ENCODE data around the gene ZMYND8. TPM values are rescaled to one million over a fixed set of nuclear protein-coding genes. Genes with fewer than 3 reads are reported as not detected.

Gene ZMYND8
- total RNA-seq, 1 experiment from 2014 or later: 22.8 TPM

DNA sequence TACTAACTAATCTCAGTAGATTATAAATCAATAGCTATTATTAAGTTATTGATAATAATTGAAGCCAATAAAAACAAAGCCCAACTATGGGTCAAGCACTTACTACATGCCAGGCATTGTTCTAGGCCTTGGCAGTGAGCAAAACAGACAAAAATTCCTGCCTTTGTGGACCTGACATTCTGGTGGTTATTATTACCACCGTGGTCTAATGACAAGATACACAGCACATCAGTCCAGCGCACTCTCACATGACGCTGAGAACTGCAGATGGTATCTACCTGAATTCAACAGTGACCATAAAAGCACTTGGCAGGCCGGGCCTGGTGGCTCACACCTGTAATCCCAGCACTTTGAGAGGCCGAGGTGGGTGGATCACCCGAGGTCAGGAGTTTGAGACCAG, 121.4 kb downstream of the ZMYND8 start:
- in situ Hi-C loops (cut with HindIII; ENCODE audit: low pct_unique_long_range_greater_than_20kb, low sequenced_read_pairs): no loop called here
- no peak for DNase-seq (ENCODE audit: low read depth, low spot score)

DNA sequence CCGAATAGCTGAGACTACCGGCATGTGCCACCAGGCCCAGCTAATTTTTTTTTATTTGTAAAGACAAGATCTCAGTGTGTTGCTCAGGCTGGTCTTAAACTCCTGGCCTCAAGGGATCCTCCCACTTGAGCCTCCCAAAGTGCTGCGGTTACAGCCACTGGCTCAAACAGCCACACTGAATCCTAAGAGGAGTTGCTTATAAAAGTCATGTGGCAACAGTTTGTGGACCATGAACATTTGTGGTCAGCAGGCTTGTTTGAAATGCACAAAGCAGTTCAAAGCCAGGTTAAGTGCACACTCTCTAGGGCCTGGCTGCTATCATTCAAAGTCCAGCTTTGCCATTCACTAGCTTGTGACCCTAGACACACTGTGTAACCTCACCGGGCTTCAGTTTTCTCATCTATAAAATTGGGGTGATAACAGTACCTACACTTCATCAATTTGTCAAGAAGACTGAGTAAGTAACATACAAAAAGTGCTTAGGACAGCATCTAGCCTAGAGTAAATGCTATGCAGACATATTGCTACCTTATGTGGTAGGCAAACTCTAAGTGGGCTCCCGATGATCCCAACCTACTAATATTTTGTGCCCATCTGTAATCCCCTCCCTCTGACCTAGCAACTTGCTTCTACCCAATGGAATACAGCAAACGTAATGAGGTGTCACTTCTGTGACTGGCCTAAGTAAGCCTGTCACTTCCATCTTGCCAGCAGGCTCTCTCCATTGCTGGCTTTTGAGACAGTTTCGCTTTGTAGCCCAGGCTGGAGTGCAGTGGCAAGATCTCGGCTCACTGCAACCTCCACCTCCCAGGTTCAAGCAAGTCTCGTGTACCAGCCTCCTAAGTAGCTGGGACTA, 122.9 kb downstream of the ZMYND8 start:
- DNase-seq (ENCODE audit: low read depth, low spot score): peak; percentile 34
- in situ Hi-C loops (cut with HindIII; ENCODE audit: low pct_unique_long_range_greater_than_20kb, low sequenced_read_pairs): no loop called here

DNA sequence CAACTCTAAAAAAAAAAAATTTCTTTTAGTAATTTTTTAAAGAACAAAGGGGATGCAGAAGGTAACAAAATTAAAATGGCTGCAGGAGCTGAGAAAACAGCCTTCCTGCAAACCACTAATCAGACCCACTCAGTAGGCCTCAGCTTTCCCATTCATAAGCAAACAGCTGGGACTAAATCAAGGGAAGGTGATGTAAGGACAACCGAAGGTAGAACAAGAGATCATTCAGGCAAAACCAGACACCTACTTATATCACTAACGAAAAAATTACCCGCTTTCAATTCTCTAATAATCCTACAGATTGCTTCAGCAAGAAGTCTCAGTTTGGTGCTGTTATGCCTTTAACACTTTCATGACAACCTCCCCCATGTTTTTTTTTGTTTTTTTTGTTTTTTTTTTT, 124.0 kb downstream of the ZMYND8 start:
- in situ Hi-C loops (cut with HindIII; ENCODE audit: low pct_unique_long_range_greater_than_20kb, low sequenced_read_pairs): no loop called here
- no peak for DNase-seq (ENCODE audit: low read depth, low spot score)

DNA sequence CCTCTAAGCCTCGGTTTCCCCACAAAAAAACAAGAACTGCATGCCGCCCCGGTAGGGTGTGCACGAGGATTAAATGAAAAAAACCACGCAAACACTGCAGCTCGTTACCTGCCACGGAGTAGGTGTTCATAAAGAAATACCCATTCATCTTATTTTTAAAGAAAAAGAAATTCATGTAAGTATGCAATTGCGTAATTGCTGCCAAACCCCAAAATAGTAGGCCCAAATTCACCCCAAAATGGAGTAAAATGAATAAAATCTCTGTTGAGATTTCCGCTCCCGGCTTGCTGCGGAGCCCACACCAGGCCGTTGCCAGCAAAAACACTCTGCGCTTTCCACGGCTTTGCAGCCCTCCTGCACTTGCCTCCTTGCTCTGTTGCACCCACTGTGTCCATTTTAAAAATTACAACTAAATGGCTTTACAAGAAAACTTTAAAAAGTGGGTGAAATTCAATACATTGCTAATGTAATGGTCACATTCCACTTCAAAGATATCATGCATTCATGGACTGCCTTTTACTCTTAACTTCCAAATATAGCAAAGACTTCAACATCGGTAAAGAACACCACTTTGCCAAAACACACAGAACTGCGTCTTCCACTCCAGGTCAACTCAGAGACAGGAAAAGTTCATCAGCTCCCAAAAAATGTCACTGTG, 125.0 kb downstream of the ZMYND8 start:
- no peak for DNase-seq (ENCODE audit: low read depth, low spot score)
- in situ Hi-C loops (cut with HindIII; ENCODE audit: low pct_unique_long_range_greater_than_20kb, low sequenced_read_pairs): no loop called here

DNA sequence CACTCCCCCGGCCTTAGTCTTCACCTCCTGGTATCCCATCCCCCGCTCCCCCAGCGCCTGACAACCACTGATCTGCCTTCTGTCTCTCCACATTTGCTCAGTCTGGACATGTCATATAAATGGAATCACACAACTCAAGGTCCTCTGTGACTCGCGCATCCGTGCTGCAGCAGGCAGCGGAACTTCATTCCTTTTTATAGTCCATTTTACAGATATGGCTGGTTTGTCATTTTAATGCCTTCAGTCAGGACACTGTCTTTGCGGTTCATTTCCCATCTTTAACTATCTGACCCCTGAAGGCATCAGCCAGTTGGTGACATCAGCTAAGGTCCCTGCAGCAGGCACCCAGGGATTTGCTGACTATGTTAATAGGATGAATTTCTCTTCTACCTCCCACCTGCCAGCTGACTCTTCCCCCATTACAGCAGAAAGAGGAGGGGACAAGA, 125.7 kb downstream of the ZMYND8 start:
- no peak for DNase-seq (ENCODE audit: low read depth, low spot score)
- in situ Hi-C loops (cut with HindIII; ENCODE audit: low pct_unique_long_range_greater_than_20kb, low sequenced_read_pairs): no loop called here

DNA sequence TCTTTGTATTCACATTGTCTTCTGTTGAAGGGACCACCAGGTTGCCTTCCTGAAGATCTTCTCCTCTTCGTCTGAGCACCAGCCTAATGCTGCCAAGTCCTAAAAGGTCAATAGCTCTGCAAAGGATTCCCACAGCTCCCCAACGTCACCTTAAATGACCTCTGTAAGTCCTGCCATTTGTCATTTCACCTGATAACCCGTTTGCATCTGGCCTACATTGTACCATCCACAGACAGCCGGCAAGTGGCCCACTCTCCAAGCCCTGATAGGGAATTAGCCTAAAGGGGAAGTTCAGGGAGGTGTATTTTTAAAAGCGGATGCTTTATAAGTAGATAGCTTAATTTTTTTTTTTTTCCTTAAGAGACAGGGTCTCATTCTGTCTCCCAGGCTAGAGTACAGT, 127.8 kb downstream of the ZMYND8 start:
- DNase-seq (ENCODE audit: low read depth, low spot score): no peak
- in situ Hi-C loops (cut with HindIII; ENCODE audit: low pct_unique_long_range_greater_than_20kb, low sequenced_read_pairs): no loop called here

DNA sequence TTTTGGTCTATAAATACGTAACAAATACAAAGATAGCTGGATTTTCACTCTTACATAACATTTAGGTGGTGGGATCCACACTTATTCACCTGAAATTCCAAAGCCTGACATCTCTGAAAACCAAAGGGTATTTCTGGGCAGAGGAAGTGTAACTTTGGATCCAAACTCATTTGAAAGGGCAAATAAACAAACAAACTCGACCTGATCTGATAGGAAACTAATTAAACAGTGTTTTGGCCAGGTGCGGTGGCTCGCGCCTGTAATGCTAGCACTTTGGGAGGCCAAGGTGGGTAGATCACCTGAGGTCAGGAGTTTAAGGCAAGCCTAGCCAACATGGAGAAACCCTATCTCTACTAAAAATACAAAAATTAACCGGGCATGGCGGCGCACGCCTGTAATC, 128.9 kb downstream of the ZMYND8 start:
- in situ Hi-C loops (cut with HindIII; ENCODE audit: low pct_unique_long_range_greater_than_20kb, low sequenced_read_pairs): no loop called here
- DNase-seq (ENCODE audit: low read depth, low spot score): no peak

DNA sequence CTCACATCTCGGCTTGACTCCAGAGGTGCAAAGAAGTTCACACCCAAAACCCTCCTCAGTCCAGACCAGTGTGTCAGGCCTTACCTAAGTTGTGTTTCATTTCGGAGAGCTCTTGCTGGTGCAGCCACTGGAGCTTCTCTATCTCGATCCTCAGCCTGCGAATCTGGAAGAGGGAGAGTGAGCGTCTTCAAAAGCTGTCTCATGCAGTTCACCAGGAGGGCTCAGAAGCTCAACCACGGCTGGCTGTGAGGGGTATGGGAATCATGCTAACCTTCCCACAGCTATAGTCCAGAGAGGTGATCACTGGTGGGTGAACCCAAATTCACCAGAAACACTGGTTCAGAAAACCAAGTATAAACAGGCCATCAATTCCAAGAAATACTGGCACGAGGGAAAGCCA, 129.4 kb downstream of the ZMYND8 start:
- in situ Hi-C loops (cut with HindIII; ENCODE audit: low pct_unique_long_range_greater_than_20kb, low sequenced_read_pairs): no loop called here
- DNase-seq (ENCODE audit: low read depth, low spot score): no peak

DNA sequence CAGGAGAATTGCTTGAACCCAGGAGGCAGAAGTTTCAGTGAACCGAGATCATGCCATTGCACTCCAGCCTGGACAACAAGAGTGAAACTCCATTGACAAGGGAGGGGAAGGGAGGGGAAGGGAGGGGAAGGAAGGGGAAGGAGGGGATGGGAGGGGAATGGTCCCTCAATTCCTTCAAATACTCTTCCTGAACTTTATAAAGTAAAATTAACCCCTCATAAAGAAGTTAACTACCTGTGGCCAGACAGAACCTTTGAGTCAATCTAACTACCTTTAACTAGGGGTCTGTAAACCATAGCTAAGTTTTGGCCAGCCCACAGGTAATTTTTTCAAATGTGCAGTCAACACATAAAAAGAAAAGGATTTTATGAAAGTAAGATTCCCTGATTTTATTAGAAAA, 131.0 kb downstream of the ZMYND8 start:
- DNase-seq (ENCODE audit: low read depth, low spot score): no peak
- in situ Hi-C loops (cut with HindIII; ENCODE audit: low pct_unique_long_range_greater_than_20kb, low sequenced_read_pairs): no loop called here

DNA sequence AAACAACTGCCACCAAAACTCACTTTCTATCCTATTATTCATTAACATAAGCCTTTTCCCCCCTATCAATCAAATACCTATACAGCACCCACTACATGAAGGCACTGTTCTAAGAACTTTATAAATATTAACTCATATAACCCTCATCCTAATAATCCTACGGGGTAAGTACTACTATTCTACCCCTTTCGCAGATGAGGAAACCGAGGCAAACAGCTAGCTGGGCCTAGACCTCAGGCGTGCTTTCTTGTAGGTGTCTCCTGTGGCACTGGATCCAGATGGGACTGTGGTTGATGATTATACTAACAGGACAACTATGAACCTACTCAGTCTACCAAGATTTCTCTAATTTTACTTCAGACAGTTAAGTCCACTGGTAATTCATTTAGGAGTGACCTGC, 131.6 kb downstream of the ZMYND8 start:
- in situ Hi-C loops (cut with HindIII; ENCODE audit: low pct_unique_long_range_greater_than_20kb, low sequenced_read_pairs): no loop called here
- DNase-seq (ENCODE audit: low read depth, low spot score): no peak

DNA sequence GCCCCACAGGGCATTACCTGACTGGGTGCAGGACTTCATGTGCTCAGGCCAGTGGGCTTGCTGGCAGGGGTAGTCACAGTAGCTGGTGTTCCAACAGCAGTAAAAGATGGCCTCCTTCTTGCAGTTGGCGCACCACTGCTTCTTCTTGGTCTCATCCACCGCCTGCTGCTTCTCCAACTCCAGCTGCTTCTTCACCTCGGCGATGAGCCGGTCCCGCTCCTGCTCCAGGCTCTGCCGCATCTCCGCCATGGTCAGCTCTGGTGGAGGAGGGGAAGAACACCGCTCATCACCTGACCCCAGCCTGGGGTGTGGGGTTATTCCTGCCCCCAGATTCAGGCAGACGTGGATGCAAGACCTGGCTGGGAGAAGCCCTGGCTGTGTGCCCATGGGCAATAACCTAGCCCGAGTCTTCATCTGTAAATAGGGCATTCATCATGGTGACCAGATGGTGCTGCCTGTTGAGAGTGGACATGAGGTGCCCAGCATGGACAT, 132.2 kb downstream of the ZMYND8 start:
- DNase-seq (ENCODE audit: low read depth, low spot score): no peak
- in situ Hi-C loops (cut with HindIII; ENCODE audit: low pct_unique_long_range_greater_than_20kb, low sequenced_read_pairs): no loop called here

DNA sequence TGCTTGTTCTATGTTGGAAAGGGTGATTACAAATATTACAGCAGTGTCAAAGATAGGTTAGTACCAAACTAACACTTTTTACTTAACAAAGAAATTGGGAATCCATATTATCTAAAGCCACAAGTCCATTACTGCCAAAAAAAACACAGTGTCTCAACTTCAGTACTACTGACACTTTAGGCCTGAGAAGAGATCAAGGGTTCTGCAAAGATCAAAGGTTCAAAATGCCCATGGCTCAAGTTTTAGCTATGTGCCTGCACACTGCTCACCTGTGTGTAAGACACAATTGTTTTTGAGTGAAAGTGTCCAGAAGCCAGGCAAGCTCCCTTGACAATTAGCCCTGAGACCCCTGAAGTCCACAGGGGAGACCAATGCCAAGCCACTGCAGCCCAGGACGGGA, 132.6 kb downstream of the ZMYND8 start:
- in situ Hi-C loops (cut with HindIII; ENCODE audit: low pct_unique_long_range_greater_than_20kb, low sequenced_read_pairs): no loop called here
- DNase-seq (ENCODE audit: low read depth, low spot score): no peak

DNA sequence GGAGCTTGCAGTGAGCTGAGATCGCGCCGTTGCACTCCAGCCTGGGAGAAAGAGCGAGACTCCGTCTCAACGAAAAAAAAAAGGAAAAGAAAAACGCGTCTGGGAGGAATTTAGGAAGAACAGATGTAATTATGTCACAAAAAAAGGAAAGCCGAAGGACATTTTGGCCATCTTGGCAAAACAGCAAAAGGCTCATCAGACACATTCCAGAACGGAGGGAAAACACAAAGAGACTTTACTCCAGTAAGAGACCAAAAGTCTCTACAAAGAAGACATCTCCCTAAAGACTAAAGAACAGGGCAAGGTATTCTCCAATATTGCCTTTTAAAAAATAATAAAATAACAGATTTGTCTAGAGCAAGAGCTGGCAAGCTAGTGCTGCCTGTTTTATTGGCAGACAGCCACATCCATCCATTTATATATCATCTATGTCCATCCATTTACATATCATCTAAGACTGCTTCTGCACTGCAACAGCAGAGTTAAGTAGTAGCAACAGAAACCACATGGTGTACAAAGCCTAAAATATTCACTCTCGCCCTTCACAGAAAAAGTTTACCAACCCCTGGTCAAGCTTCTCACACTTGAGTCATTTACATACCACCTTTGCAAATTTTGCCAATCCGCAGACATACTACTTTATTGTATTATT, 133.9 kb downstream of the ZMYND8 start:
- in situ Hi-C loops (cut with HindIII; ENCODE audit: low pct_unique_long_range_greater_than_20kb, low sequenced_read_pairs): no loop called here
- DNase-seq (ENCODE audit: low read depth, low spot score): no peak

DNA sequence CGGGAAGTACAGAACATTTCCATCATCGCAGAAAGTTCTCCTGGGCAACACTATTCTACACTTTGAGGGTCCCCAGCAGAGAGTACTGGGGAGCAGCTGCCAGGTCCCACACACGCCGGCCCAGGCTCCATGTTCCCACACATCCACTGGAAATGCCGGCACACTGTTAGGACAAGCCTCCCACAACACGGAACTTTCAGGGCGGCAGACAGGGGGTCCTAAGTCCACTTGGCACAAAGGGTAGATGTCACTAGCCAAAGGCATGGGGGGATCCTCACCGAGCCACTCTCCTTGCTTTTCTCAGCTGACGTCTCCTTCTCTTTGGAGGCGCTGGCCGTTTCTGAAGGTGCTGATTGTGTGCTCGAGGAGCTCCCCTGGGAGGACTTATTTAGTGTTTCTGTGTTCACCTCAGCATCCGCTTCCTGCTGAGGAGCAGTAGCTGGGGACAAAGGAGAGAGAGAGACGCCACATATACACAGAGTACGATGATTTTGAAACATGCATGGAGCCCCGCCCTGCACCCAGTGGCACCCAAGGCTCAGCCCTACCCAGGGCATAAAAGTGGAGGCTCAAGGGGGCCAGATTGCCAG, 135.4 kb downstream of the ZMYND8 start:
- DNase-seq (ENCODE audit: low read depth, low spot score): no peak
- in situ Hi-C loops (cut with HindIII; ENCODE audit: low pct_unique_long_range_greater_than_20kb, low sequenced_read_pairs): no loop called here

DNA sequence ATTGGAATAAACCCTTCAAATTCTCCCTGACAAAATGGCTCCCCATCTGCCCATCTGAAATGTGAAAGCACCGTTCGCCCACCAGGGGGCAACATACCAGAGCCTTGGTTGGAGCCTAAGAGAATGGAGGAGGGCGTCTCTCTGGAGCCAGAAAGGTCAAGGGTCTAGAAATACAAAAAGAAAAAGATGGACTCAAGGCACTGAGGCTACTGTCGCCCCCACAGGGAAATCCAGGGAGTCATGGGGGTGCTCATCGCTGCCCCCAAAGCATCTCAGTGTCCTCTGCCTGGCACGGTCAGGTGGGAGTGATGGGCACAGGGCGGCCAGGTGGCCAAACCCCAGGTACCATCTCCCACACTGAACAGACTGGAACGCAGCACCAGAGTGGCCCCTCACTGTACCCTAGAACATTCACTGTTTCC, 136.3 kb downstream of the ZMYND8 start:
- DNase-seq (ENCODE audit: low read depth, low spot score): peak; percentile 81
- in situ Hi-C loops (cut with HindIII; ENCODE audit: low pct_unique_long_range_greater_than_20kb, low sequenced_read_pairs): no loop called here

DNA sequence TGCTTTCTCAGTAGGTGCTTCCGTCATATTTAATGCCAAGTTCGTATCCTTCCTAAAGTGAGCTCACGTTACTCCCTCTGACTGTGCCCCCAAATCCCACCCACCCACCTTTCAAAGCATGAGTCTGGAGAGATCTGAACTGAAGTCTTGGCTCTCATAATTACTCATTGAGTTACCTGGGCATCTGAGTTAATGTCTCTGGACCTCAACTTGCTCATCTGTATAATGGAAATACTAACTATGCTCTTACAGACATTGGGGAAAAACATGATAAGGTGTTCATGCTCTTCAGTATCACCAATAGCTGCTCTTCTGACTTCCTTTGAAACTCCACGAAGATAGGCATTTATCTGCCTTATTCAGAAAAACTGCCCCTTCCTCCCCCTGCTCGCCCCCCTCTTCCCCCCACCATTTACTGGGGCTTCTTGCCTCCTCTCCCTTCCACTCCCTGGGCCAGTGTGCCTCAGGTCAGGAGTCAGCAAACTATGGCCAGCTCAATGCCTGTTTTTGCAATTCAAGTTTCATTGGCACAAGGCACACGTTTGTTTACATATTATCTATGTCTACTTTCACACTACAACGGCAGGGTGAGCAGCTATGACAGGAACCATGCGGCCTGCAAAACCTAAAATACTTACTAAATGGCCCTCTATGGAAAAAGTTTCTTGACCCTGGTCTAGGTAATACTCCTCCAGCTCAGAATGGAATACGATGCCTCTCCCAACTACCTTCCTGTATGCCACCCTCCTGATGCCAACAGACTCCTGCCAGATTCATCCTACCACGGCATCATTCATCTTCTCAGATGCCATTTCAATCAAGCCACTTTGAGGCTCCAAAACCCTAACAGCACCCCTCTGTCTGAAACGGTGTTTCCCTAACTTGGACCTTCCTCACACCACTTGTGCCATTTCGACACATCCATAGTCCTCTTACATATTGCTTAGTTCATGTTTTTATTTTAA, 138.7 kb downstream of the ZMYND8 start:
- in situ Hi-C loops (cut with HindIII; ENCODE audit: low pct_unique_long_range_greater_than_20kb, low sequenced_read_pairs): no loop called here
- no peak for DNase-seq (ENCODE audit: low read depth, low spot score)

DNA sequence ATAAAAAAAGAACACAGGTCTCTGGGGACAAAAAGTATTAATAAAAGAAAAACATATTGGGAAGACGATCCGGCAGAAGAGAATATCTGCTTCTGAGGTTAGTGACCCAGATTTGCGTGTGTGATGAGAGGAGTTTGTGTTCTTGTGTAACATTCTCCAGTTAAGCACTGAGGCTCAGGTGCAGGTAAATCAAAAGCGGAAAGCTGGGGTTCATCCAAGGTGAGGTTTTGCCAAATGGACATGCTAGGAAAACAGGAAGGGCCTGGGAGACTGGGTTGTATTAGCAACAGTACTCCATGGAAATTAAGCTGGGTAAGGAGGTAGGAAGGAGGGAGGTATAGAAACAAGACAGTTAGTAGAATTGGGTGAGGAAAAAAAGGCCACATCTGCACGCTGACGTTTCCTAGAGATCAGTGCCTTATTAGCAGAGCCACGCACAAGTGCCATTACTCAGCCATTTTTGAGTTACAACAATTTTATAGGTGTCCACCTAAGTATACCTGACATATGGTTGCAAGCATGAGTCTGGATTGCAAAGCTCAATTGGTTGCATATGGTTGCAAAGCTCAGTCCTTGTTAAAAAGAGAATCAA, 139.6 kb downstream of the ZMYND8 start:
- DNase-seq (ENCODE audit: low read depth, low spot score): no peak
- in situ Hi-C loops (cut with HindIII; ENCODE audit: low pct_unique_long_range_greater_than_20kb, low sequenced_read_pairs): no loop called here

Measured in SK-MEL-5 (cell line).